Left lung (tissue), 10 donors: ENCODE measurements around the gene NFIX. TPM values are rescaled to one million over a fixed set of nuclear protein-coding genes. Genes with fewer than 3 reads are reported as not detected.
A peak's percentile ranks its signal among the peaks of the same experiment; 100 is the strongest.

Experiments
- ATAC-seq: fragments of 200-7000 bp; cut with Tn5 transposase; one replicate; pipeline ENCODE4 v1.9.1; 2020; ENCODE audit warnings: moderate library complexity
- DNase-seq, 4 donors: peaks; one replicate each; pipeline ENCODE4 v3.0.0-alpha.2; 2013 to 2020
- H3K27ac ChIP-seq, 2 donors: fragments of 200-600 bp; sonication (generic) in 1 of 2; one replicate each; pipeline versions ENCODE4 v1.5.0 to v1.8.0; 2020 to 2021
- H3K27me3 ChIP-seq, 2 donors: fragments of 200-600 bp; sonication (generic) in 1 of 2; one replicate each; pipeline versions ENCODE4 v1.5.0 to v1.8.0; 2020 to 2021
- H3K36me3 ChIP-seq, 2 donors: fragments of 200-600 bp; sonication (generic) in 1 of 2; one replicate each; pipeline versions ENCODE4 v1.5.0 to v1.8.0; 2020 to 2021
- H3K4me1 ChIP-seq, 2 donors: fragments of 200-600 bp; one replicate each; pipeline ENCODE4 v1.8.0; 2021
- H3K4me3 ChIP-seq, 2 donors: fragments of 200-600 bp; sonication (generic) in 1 of 2; one replicate each; pipeline versions ENCODE4 v1.5.0 to v1.8.0; 2020 to 2021; ENCODE audit warnings: mild to moderate bottlenecking in 1 of 2
- H3K9me3 ChIP-seq, 2 donors: fragments of 200-600 bp; sonication (generic) in 1 of 2; one replicate each; pipeline versions ENCODE4 v1.5.0 to v1.8.0; 2020 to 2021
- CTCF ChIP-seq, 2 donors: fragments of 200-600 bp; sonication (generic) in 1 of 2; IDR thresholded peaks; one replicate each; pipeline versions ENCODE4 v1.5.0 to v1.8.0; 2021; ENCODE audit warnings: antibody characterized with exemption in 2 of 2
- intact Hi-C, 2 donors: fragments of 100-400 bp; cut with DNase I; formaldehyde crosslinking; loops; one replicate each; pipeline versions ENCODE4 v1.11.2 to v1.14.2; 2022
- polyA plus RNA-seq, 6 donors: library from polyadenylated mRNA; unstranded; fragments of 120-200 nt; gene quantifications; one replicate each; pipeline ENCODE4 v1.2.1, GENCODE V29; 2013; ENCODE audit not compliant: insufficient read length in 6 of 6
- total RNA-seq, 2 donors: library from RNA; stranded (reverse); fragmentation: NEBNext Ultra II Directional; extraction: Animal tissue kit (Norgen Biotek cat#: 25700); gene quantifications; one replicate each; pipeline ENCODE4 v1.2.1, GENCODE V29; 2021
- donor health status: DM: no; HTN: yes; CAD: no.
- donor health status: DM: no; HTN: no; CAD: no.

Gene NFIX
- total and polyA plus RNA-seq, 8 donors: 92.6 to 237 (median 123) TPM

DNA sequence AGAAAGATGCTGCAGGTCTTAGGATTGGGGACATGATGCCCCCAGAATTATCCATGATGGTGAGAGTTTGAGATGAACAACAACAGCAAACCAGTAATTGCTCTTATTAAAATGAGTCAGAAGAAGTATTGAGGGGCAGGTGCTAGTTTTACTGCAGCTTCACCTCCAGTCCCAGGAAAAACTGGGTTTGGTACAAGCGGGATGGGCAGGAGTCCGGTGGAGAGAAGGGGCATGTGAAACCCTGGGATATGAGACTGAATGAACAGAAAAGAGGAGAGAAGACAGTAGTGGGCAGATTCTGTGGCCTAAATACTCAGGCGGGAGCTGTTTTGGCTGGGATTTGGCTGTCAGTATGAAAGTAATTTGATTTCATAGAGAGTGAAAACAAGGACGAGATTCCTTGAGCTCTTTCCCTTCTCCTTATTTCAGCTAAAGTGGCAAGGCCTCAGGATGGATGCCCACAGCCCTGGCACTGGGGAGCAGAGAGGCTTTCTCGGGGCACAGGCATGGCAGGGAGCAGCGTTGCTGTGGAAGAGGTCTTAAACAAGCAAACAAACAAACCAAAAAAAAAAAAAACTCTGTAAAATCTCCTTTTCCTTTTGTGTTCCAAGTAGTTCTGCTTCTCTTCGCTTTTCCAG lies 30.7 kb downstream of the NFIX start:
- Histone ChIP-seq H3K4me1 (peaks cover 36 to 96% of the 10 kb centered on the region in 2 donors), H3K4me3 (peak overlapping the region; percentile 21 to 33), H3K27ac (peak overlapping the region; percentile 77 to 94), H3K27me3 (peaks cover 0 to 26% of the 10 kb centered on the region in 2 donors), H3K36me3 (no peaks in the 10 kb centered on the region), H3K9me3 (no peaks in the 10 kb centered on the region)
- no peak for ATAC-seq
- intact Hi-C loops: no loop called here
- peak in 1 of 4 donors; percentile 41 for DNase-seq
- TF ChIP-seq CTCF (IDR thresholded peaks at IDR 0.05): no peak

DNA sequence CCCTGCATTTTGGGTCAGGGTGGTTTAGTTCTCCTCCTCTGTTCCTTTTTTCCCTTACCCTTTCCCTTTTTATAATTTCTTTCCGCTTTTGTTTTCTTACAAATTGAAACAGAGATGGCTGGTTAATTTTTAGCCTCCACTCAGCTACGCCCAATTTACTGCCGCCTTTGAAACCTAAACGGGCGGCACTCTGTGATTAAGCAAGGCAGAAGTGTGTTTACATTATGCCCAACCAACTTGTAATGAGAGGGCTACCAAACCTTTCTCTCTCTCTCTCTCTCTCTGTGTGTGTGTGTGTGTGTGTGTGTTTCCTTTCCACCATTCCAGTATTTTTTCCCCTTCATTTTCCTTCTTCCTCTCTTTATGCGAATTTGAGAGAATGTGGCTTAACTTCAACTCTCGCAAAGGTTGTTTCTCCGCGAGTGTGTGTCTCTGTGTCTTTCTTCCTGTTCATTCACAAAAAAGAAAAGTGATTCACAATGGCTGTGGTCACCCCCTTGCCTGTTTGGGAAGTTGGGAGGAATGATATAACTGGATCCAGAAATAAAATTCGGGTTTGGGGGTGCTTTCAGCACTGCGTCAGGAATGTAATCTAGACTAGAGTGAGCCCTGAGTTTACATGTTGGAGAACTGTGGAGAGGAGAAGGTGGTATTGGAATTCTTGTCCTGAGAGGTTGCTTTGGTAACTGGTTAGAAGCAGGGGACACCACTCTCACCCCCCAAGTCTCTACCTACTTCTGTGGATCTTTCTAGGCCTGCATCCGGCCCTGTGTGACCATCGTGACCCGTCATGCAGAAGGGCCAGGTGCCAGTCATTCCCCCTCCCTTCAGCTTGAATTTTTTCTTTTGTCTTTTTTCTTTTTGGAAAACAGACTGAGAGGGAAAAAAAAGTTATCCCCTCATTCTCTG lies 31.4 kb downstream of the NFIX start:
- peaks cover 34 to 96% of the 10 kb centered on the region in 2 donors for H3K4me1 ChIP-seq
- no peaks in the 10 kb centered on the region for H3K36me3 ChIP-seq
- DNase-seq (peak in 1 of 4 donors; percentile 78), ATAC-seq (peak; percentile 47)
- H3K9me3 ChIP-seq: no peaks in the 10 kb centered on the region
- H3K27ac ChIP-seq: peak overlapping the region; percentile 77 to 94
- peaks cover 0 to 26% of the 10 kb centered on the region in 2 donors for H3K27me3 ChIP-seq
- TF ChIP-seq CTCF (IDR thresholded peaks at IDR 0.05): no peak
- H3K4me3 ChIP-seq: peak overlapping the region; percentile 21 to 33
- intact Hi-C loops: no loop called here

DNA sequence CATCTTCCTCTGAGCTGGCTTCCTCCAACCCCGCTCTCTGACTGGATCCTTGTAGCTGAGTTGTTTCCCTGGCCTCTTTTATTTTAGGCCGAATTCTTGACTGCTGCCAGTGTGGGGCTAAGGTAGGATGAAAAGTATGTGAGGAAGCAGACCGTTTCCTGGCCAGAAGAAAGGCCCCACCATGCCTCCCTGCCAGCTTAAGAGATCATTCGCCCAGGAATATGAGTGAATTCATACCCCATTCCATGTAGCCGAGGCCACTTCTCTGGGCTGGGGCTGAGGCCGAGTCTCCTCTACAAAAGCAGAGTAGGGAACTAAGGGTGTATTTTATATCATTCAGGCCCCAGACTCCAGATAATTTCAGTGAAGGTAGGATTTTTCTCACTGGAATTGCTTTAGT lies 32.3 kb downstream of the NFIX start:
- no peak overlapping the region for H3K4me3 ChIP-seq
- no peak for TF ChIP-seq CTCF (IDR thresholded peaks at IDR 0.05)
- H3K36me3 ChIP-seq: no peaks in the 10 kb centered on the region
- intact Hi-C loops: no loop called here
- H3K9me3 ChIP-seq: no peaks in the 10 kb centered on the region
- H3K27me3 ChIP-seq: peaks cover 0 to 26% of the 10 kb centered on the region in 2 donors
- peaks cover 36 to 95% of the 10 kb centered on the region in 2 donors for H3K4me1 ChIP-seq
- DNase-seq: peak in 1 of 4 donors; percentile 17
- H3K27ac ChIP-seq: peak overlapping the region; percentile 77 to 94
- no peak for ATAC-seq

- Histone ChIP-seq H3K4me1 (peaks cover 41 to 94% of the 10 kb centered on the region in 2 donors), H3K27me3 (peaks cover 0 to 23% of the 10 kb centered on the region in 2 donors), H3K27ac (peak overlapping the region; percentile 77 to 94), H3K4me3 (no peak overlapping the region), H3K9me3 (no peaks in the 10 kb centered on the region), H3K36me3 (no peaks in the 10 kb centered on the region)
- no peak for ATAC-seq
- intact Hi-C loops: no loop called here
- TF ChIP-seq CTCF (IDR thresholded peaks at IDR 0.05): no peak
- peak in 1 of 4 donors; percentile 46 for DNase-seq
Observed at GRCh38 chr19:13028027-13028426, 32.8 kb downstream of the NFIX start.
